ENCODE data around the gene ADGRV1. TPM values are rescaled to one million over a fixed set of nuclear protein-coding genes. Genes with fewer than 3 reads are reported as not detected.

Gene ADGRV1
- total RNA-seq, 4 donors from 2014 or later: 0.39 to 1.9 (median 1.00) TPM

- TF ChIP-seq EP300 (IDR thresholded peaks at IDR 0.05) (no peak), POLR2A (IDR thresholded peaks at IDR 0.05) (no peak), CTCF (IDR thresholded peaks at IDR 0.05) (peak; percentile 18 to 60 (median 44))
- Histone ChIP-seq H3K4me3 (no peak overlapping the region), H3K4me1 (peaks cover 0 to 7% (median 2%) of the 10 kb centered on the region in 4 donors), H3K36me3 (no peaks in the 10 kb centered on the region), H3K27ac (no peak overlapping the region), H3K9me3 (no peaks in the 10 kb centered on the region), H3K27me3 (no peaks in the 10 kb centered on the region)
- no peak for DNase-seq (ENCODE audit: low spot score in 2 of 2)
- 2 to 4% methylated on average over 2 of the region's 2 CpGs for WGBS, 2 donors
Observed at GRCh38 chr5:90866333-90866732, 307.7 kb downstream of the ADGRV1 start.

DNA sequence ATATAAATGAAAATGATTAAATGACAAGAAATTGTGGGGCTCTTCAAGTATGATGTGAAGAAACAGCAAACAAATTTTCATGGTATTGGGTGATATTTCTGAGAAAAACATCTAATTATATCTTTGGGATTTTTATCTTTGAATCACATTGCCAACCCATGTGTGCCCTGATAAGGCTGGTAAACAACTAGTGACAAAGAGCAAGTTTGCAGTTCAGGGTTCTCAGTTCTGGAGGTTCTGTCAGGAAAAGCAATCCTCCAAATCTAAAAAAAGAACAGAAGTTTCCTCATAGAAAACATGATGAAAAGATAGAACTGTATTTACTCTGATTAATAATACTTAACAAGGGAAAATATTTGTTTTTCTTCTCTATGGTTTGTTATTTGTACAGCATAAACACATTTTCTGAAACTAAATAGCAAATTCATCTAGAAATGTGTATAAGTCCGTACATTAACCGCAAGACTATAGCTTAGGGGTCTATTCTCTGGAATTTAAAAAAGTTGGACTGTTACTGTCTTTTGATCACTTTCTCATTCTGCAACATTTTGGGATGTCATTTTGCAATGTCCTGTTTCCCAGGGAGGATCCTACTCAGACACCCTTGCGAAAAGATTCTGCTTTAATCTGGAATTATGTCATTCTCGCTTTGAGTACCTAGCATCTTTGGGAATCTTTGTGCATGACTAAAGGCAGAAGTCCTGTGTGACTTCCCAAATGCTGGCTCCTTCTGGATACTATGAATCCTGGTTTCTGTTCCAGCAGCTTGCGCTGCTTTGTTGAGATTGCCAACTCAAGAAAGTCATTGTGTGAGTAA is 308.5 kb downstream of the ADGRV1 start:
- no peak for DNase-seq (ENCODE audit: low spot score in 2 of 2)
- no peak for TF ChIP-seq CTCF (IDR thresholded peaks at IDR 0.05)
- no peak for TF ChIP-seq EP300 (IDR thresholded peaks at IDR 0.05)
- no peak for TF ChIP-seq POLR2A (IDR thresholded peaks at IDR 0.05)
- Histone ChIP-seq H3K27ac (no peak overlapping the region), H3K4me3 (no peak overlapping the region), H3K4me1 (peaks cover 0 to 7% (median 2%) of the 10 kb centered on the region in 4 donors), H3K27me3 (no peaks in the 10 kb centered on the region), H3K9me3 (no peaks in the 10 kb centered on the region), H3K36me3 (no peaks in the 10 kb centered on the region)
- WGBS, 2 donors: 75 to 81% methylated on average over 5 of the region's 5 CpGs

DNA sequence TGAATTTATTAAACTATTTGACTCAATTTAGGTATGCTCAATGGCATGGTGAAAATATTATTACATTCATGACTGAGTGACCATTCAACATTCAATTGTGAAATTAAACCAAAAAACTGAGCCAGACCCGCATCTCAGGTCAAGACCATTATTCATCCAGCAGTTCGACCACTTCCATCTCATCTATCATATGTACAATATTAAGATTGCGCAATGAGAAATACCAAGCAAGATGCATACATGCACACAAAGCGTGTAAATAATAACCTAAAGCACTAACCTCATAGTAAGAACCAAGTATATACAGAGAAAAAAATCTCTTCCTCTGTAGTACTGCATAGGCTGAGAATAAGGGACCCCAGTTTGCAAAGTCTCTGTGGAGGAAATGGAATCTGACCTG is 310.2 kb downstream of the ADGRV1 start:
- H3K27ac ChIP-seq: no peak overlapping the region
- H3K36me3 ChIP-seq: no peaks in the 10 kb centered on the region
- DNase-seq (ENCODE audit: low spot score in 2 of 2): no peak
- WGBS, 2 donors: 88 to 92% methylated on average over 4 of the region's 4 CpGs
- H3K9me3 ChIP-seq: no peaks in the 10 kb centered on the region
- H3K4me1 ChIP-seq: peaks cover 0 to 7% (median 2%) of the 10 kb centered on the region in 4 donors
- H3K4me3 ChIP-seq: no peak overlapping the region
- no peaks in the 10 kb centered on the region for H3K27me3 ChIP-seq
- TF ChIP-seq POLR2A (IDR thresholded peaks at IDR 0.05) (no peak), CTCF (IDR thresholded peaks at IDR 0.05) (no peak), EP300 (IDR thresholded peaks at IDR 0.05) (no peak)

DNA sequence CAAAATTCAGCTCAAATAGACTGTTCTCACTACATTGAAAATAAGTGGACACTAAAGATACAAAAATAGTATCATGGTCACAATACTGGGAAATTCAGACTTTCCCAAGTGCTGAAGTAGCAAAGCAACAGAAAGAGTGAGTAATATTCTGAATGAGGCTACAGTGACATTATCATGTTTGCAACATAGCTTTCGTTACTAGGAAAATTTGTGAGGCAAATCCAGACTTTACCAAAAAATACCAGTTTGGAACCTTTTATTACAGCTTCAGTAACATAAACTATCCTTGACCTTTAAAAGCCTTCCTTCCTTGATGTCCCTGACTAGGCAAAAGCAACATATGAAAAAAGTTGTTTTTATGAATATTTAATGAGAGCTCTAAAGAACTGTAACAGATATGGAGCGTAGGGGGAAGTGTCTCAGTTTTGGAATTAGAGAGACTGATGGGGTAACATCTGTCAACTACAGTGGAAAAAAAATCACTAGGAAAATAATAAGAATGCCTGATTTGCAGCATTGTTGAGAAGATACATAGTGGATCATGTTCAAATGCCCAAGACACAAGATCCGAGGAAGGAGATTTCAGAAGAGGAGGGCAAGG is 312.9 kb downstream of the ADGRV1 start:
- Histone ChIP-seq H3K9me3 (no peaks in the 10 kb centered on the region), H3K4me1 (peaks cover 0 to 5% (median 2%) of the 10 kb centered on the region in 4 donors), H3K27me3 (no peaks in the 10 kb centered on the region), H3K27ac (peak overlapping the region in 3 of 4 donors; percentile 13 to 31 (median 14)), H3K4me3 (no peak overlapping the region), H3K36me3 (no peaks in the 10 kb centered on the region)
- 65 to 68% methylated on average over 3 of the region's 3 CpGs for WGBS, 2 donors
- DNase-seq (ENCODE audit: low spot score in 2 of 2): no peak
- TF ChIP-seq POLR2A (IDR thresholded peaks at IDR 0.05) (no peak), EP300 (IDR thresholded peaks at IDR 0.05) (peak in 1 of 2 donors; percentile 54)

DNA sequence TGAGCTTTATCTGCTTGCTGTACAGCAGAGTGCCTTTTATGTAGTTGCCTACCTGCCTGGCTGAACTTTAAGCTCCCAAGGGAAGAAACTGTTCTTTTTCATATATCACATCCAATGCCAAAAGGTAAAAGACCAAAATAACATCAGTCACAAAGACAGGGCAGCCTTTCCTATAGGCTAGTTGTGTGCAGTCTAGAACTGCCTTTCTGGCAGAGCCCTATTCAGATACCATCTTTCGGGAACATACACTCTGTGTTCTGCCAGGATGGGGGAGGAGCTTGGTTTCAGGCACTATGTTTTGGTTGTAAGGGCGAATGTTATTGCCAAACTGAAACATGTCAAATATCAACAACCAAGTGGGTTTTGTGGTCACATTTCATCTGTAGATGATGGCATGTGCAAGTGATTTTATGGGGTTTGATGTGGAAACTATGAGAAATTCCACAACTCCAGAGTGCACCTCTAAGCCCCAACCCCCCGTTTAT is 314.5 kb downstream of the ADGRV1 start:
- Histone ChIP-seq H3K4me1 (peaks cover 0 to 5% (median 2%) of the 10 kb centered on the region in 4 donors), H3K4me3 (no peak overlapping the region), H3K27ac (no peak overlapping the region), H3K9me3 (no peaks in the 10 kb centered on the region), H3K36me3 (no peaks in the 10 kb centered on the region), H3K27me3 (no peaks in the 10 kb centered on the region)
- no peak for DNase-seq (ENCODE audit: low spot score in 2 of 2)
- TF ChIP-seq POLR2A (IDR thresholded peaks at IDR 0.05): no peak
- TF ChIP-seq CTCF (IDR thresholded peaks at IDR 0.05): no peak
- TF ChIP-seq EP300 (IDR thresholded peaks at IDR 0.05): no peak
- 79 to 81% methylated on average over 3 of the region's 3 CpGs for WGBS, 2 donors

Data from tibial nerve (tissue), 4 donors.